Neural progenitor cell (in vitro differentiated cells): ENCODE results near the gene POFUT1.

Experiments
- EZH2 ChIP-seq: fragments of 200-600 bp; sonication (generic); IDR thresholded peaks from 2 replicates; pipeline ENCODE4 v1.6.1; 2017; ENCODE audit warnings: antibody characterized with exemption, mild to moderate bottlenecking, moderate library complexity
- TF ChIP-seq, protein P1 (sequence below): fragments of 200-600 bp; sonication (generic); IDR thresholded peaks from 2 replicates; pipeline ENCODE4 v1.5.1; 2017; ENCODE audit warnings: antibody characterized with exemption, mild to moderate bottlenecking

- TF ChIP-seq, protein P1, sequence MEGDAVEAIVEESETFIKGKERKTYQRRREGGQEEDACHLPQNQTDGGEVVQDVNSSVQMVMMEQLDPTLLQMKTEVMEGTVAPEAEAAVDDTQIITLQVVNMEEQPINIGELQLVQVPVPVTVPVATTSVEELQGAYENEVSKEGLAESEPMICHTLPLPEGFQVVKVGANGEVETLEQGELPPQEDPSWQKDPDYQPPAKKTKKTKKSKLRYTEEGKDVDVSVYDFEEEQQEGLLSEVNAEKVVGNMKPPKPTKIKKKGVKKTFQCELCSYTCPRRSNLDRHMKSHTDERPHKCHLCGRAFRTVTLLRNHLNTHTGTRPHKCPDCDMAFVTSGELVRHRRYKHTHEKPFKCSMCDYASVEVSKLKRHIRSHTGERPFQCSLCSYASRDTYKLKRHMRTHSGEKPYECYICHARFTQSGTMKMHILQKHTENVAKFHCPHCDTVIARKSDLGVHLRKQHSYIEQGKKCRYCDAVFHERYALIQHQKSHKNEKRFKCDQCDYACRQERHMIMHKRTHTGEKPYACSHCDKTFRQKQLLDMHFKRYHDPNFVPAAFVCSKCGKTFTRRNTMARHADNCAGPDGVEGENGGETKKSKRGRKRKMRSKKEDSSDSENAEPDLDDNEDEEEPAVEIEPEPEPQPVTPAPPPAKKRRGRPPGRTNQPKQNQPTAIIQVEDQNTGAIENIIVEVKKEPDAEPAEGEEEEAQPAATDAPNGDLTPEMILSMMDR = no peak
- no peak for TF ChIP-seq EZH2
These were observed 34.1 kb downstream of the POFUT1 start for GRCh38 chr20:32241807-32242206.
